Left colon (tissue), 2 donors: ENCODE measurements around the gene CYP24A1. TPM values are rescaled to one million over a fixed set of nuclear protein-coding genes. Genes with fewer than 3 reads are reported as not detected.
A peak's percentile ranks its signal among the peaks of the same experiment; 100 is the strongest.

Experiments
- ATAC-seq: fragments of 200-7000 bp; cut with Tn5 transposase; one replicate; pipeline ENCODE4 v1.9.1; 2020; ENCODE audit warnings: mild to moderate bottlenecking, moderate library complexity
- DNase-seq, 2 donors: peaks; one replicate each; pipeline ENCODE4 v3.0.0-alpha.2; 2020
- intact Hi-C, 2 donors: fragments of 100-400 bp; cut with DNase I in 1 of 2; cut with micrococcal nuclease in 1 of 2; formaldehyde crosslinking; loops; one replicate each; pipeline versions ENCODE4 v1.11.2 to v1.14.0; 2022; cut with DNase I, micrococcal nuclease
- long read RNA-seq: library from polyadenylated mRNA; unstranded; transcript quantifications from one replicate; pipeline ENCODE4 v2.0.0, GENCODE V29; 2021
- total RNA-seq, 2 donors: library from RNA; stranded (reverse); fragmentation: NEBNext Ultra II Directional; extraction: Animal tissue kit (Norgen Biotek cat#: 25700); gene quantifications; one replicate each; pipeline ENCODE4 v1.2.1, GENCODE V29; 2021
- donor health status: DM: no; HTN: no; CAD: no.
- donor health status: DM: yes; HTN: yes; CAD: no.

CYP24A1 gene
- total RNA-seq: not detected
- long read RNA-seq: 0 reads

GRCh38 chr20:54173653-54174456, at the start of gene CYP24A1:
Gene CYP24A1 (minus strand): TSS chr20:54173986. CDS start chr20:54173579, 407 bp downstream.
- peak; percentile 79 for ATAC-seq
- intact Hi-C loops: no loop called here
- peak in 1 of 2 donors; percentile 22 for DNase-seq

GRCh38 chr20:54223285-54223684, 49.5 kb upstream of the CYP24A1 start:
- no peak for ATAC-seq
- intact Hi-C loops: loop anchor here in 1 of 2 donors (10.0 kb wide), 1 partner anchor 142 kb away; no protein-coding TSS in a partner anchor
- DNase-seq: no peak

DNA sequence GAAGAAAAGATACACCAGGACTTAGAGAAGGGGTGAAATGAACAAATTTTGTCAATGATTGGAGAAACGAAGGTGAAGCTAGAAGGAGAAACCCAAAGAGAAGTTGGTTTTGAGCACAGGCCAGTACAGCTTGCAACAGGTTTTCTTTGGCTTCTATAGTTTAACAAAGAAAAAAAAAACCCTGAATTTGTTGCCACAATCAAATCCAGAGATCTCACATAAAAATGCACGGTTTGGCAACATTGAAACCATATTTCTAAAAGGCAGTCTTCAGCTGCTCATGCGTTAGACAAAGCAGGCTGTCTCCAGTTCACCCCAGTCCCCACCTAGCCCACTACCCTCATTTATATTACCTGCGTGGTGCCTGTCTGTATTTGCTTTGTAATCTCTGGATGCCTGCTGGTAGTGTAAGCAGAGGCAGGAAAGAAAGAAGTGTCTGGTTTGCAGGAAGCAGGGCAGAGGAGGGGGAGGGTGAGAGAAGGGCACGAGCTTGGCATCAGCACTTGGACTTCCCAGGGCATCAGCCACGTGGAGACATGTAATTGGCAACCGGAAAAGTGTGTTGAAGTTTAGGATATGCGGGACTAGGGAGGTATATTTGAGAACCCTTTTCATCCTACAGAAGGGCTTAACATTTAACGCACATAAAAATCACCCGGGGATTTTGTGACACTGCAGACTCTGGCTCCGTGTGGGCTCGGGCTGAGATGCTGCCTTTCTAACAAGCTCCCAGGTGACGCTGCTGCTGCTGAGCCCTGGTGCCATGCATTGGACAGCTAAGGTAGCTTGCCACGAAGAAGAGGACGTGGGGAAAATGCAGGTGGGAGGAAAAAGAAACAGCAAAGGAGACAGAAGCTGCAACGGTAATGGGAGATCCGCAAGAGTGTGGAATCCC, 48.5 kb upstream of the CYP24A1 start:
- ATAC-seq: no peak
- intact Hi-C loops: loop anchor here in 1 of 2 donors (10.0 kb wide), 1 partner anchor 143 kb away; no protein-coding TSS in a partner anchor
- no peak for DNase-seq

DNA sequence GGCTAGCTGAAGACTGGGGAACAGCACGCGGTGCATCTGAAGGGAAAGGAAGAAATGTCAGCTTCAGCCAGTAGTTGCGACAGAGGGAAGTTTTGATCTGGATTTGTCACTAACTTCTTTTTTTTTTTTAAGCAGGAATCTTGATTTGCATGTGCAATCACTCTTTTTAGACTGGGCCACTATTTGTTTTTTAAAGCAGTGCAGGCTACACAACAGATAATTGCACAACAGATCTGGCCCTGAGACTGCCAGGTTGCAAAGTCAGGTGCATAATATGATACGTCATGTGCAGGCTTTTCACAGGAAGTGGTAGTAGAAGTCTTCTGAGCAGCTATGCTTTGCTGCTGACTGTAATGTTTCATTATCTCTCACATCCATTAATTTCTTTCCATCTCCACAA, 47.6 kb upstream of the CYP24A1 start:
- ATAC-seq: no peak
- intact Hi-C loops: loop anchor here in 1 of 2 donors (10.0 kb wide), 1 partner anchor 143 kb away; no protein-coding TSS in a partner anchor
- DNase-seq: no peak

GRCh38 chr20:54220722-54221121, 46.9 kb upstream of the CYP24A1 start:
- ATAC-seq: no peak
- no peak for DNase-seq
- intact Hi-C loops: loop anchor here in 1 of 2 donors (10.0 kb wide), 1 partner anchor 144 kb away; no protein-coding TSS in a partner anchor

DNA sequence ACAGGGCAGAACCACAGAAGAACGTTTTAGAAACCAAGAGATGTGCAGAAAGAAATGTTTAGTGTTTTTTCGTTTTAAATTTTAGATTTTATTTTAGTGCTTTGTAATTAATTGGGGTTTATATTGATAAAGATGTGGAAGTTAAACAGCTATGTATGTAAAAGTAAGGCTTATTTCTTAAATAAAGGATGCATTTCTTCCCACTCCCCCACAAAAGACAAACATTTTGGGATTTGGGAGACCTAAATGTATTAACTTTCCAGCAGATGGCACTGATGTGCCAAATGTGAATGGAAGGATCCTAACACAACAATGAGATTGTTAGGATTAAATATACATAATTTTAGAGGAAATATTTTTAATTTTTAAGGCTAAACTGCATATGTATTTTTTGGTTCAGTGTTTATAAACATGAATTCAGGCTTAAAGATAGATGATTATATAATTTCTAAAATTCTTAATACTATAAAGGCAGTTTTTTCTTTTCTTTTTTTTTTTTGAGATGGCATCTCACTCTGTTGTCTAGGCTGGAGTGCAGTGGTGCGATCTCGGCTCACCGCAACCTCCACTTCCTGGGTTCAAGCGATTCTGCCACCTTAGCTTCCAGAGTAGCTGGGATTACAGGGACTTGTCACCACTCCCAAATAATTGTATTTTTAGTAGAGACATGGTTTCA, 46.1 kb upstream of the CYP24A1 start:
- no peak for DNase-seq
- intact Hi-C loops: loop anchor here in 1 of 2 donors (10.0 kb wide), 2 partner anchors 145 to 425 kb away; no protein-coding TSS in a partner anchor
- no peak for ATAC-seq

DNA sequence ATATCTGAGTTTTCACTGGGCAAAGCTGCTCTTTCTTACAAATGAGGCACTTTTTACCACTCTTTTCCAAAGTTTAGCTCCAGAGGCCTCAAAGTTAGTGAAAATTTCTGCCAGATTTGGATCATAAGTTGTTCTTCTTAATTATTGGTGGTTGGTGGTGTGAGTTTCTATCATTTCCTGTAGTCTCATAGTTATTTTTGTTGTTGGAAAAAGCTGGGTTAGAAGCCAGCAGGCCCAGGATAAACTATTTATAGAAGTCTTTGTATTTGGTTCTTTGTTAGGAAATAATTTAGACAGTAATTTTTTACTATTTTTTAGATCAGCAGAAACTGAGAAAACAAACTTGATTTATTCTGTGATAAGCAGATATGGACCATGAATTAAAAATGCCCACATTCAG, 44.7 kb upstream of the CYP24A1 start:
- intact Hi-C loops: loop anchor here in 1 of 2 donors (10.0 kb wide), 1 partner anchor 426 kb away; no protein-coding TSS in a partner anchor
- no peak for ATAC-seq
- no peak for DNase-seq

DNA sequence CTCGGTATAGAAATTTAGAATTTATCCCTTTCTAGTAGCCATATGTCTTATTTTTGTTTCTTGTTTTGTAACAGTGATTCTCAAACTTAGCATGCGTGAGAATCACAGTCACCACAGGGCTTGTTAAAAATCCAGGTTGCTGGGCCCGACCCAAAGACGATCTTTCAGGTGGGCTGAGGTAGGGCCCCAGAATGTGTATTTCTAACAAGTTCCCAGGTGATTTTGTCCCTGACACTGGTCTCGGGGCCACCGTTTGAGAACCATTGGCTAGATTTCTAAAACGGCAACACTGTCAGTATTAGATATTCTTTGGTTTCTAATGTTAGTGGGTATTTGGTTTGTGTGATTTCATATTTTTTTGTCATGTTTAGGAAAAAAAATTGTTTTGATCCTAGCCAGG, 44.0 kb upstream of the CYP24A1 start:
- DNase-seq: no peak
- ATAC-seq: no peak
- intact Hi-C loops: loop anchor here in 1 of 2 donors (10.0 kb wide), 1 partner anchor 427 kb away; no protein-coding TSS in a partner anchor

DNA sequence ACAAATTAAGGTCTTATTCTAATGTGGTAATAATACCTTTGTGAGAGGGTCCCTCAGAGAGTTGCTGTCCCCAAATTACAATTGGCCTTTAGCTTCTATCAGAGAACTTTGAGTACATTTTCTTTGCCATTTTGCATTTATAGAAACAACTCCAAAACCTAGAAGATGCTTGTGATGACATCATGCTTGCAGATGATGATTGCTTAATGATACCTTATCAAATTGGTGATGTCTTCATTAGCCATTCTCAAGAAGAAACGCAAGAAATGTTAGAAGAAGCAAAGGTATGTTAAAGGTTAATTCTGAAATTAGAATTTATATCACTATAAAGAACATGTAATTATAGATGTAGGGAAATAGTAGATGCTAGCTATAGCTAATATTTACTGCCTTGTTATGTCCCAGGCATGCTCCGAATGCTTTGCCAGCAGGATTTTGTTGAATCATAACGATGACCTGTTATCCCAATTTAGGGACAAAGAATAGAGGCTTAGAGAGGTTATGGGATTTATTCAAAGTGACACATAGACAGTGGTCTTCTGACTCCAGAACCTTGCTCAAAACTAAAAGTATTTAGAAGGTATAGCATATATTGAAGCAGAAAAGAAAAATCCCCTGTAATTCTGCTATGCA, 41.5 kb upstream of the CYP24A1 start:
- intact Hi-C loops: loop anchor here in 1 of 2 donors (10.0 kb wide), 1 partner anchor 430 kb away; no protein-coding TSS in a partner anchor
- DNase-seq (no peak), ATAC-seq (no peak)

- no peak for DNase-seq
- intact Hi-C loops: loop anchor here in 1 of 2 donors (10.0 kb wide), 1 partner anchor 430 kb away; no protein-coding TSS in a partner anchor
- no peak for ATAC-seq
These were observed 40.8 kb upstream of the CYP24A1 start for GRCh38 chr20:54214566-54214965.

DNA sequence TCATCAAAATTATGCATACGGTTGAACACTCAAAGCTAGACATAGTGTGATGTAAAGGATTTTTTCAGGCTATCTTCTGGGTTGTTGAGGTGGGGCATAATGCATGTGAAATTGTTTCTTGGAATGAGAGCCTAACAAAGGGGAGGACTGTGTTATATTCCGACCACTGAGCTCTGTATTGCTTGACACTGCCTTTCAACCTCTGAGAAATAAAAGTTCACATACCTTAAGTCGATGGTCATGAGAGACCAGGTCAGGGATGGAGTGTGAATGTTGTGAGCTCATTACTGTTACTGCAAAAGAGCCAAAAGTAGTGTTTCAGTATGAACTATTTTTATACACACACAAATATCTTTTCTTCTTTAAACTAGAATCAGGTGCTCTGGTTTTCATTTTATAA, 39.1 kb upstream of the CYP24A1 start:
- no peak for DNase-seq
- ATAC-seq: no peak
- intact Hi-C loops: loop anchor here in 1 of 2 donors (10.0 kb wide), 1 partner anchor 432 kb away; no protein-coding TSS in a partner anchor

DNA sequence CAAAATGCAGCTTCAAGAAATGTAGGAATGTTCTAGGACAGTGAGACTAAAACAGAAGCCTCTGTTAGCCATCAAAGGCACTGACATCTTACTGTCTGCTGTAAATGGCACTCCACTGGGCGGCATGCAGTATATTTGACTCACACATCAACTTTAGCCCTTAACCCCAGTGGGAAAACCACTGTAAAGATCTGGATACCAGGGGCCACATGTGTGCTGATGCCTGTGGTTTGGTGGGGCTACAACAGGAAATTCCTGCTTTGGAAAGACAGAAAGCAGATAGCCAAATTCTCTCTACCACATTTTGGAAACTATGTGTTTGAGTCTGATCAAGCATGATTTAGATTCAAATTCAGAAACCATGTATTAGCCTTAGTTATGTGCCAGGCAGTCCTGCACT, 38.4 kb upstream of the CYP24A1 start:
- no peak for ATAC-seq
- intact Hi-C loops: loop anchor here in 1 of 2 donors (10.0 kb wide), 1 partner anchor 433 kb away; no protein-coding TSS in a partner anchor
- no peak for DNase-seq

- no peak for DNase-seq
- no peak for ATAC-seq
- intact Hi-C loops: no loop called here
These were observed 35.5 kb upstream of the CYP24A1 start for GRCh38 chr20:54209216-54209813.

- DNase-seq (no peak), ATAC-seq (peak; percentile 12)
- intact Hi-C loops: no loop called here
These were observed 34.9 kb upstream of the CYP24A1 start for GRCh38 chr20:54208548-54209176.

DNA sequence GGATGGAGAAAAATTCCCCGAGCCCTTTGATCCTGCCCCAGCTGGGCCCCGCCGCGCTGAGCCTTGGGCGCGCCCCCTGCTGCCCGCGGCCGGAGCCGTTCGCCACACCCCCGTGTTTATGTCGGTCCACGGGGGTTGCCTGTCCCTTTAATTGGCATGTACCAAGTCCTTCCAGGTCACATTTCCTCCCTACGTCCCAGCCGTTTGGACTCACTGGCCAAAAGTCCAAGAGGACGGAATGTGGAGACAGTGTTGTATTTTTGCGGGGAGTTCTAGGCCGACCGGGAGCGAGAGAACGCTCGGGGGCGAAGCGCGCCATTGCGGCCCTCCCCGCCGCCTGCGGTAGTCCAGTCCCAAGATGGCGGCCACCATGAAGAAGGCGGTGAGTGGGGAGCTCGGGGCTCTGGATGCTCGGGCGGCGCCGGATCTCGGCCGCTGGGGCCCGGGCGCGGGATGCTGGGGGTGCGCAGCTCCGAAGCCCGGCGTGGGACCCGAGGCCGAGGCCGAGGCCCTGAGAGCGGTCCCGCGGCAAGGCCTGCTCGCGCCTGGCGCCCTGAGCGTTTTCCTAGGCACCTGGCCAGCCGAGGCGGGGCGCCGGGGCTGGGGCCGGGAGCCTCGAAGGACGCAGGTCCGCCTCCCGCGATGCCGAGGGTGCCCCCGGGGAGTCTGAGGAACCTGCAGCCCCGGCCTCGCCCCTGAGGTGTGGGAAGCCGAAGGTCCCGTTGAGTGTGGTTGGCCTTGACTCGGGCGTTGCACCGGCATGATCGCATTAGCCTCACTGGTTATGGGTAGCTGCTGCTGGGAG, 34.2 kb upstream of the CYP24A1 start, which contains the start of gene PFDN4:
Gene PFDN4 (plus strand): TSS at position 345 of the 805 bp plus-strand sequence. CDS start 14 bp downstream, at position 359.
- peak; percentile 86 for ATAC-seq
- peak; percentile 81 to 89 for DNase-seq
- intact Hi-C loops: no loop called here

GRCh38 chr20:54207053-54207742, 33.4 kb upstream of the CYP24A1 start:
- DNase-seq (no peak), ATAC-seq (no peak)
- intact Hi-C loops: no loop called here
